ENCODE results near the gene HS3ST2.

HS3ST2 gene

GRCh38 chr16:22868593-22869224 is 54.7 kb downstream of the HS3ST2 start:
- ChIA-PET CTCF (no interaction called here), POLR2A (no interaction called here)
- H3K27ac ChIP-seq (ENCODE audit: extremely low read depth, low read depth, low read length), result no peak overlapping the region
- H3K36me3 ChIP-seq (ENCODE audit: control insufficient read depth in 2 of 2, insufficient read depth in 1 of 2, low read length in 2 of 2), result no peaks in the 10 kb centered on the region
- no peaks in the 10 kb centered on the region for H3K4me1 ChIP-seq (ENCODE audit: control insufficient read depth, insufficient read depth, low read length)
- H3K9me3 ChIP-seq (ENCODE audit: control insufficient read depth, insufficient read depth, low read depth, low read length), result no peaks in the 10 kb centered on the region
- TF ChIP-seq SCRT1 (tag by site-specific recombination; IDR thresholded peaks at IDR 0.05; ENCODE audit: borderline replicate concordance), result no peak
- TF ChIP-seq ZBTB26 (tag by site-specific recombination; optimal IDR thresholded peaks at IDR 0.05), result no peak
- TF ChIP-seq ZNF707 (tag by site-specific recombination; IDR thresholded peaks at IDR 0.05), result no peak
- no peak for TF ChIP-seq ZNF37A (tag by site-specific recombination; IDR thresholded peaks at IDR 0.05)
- TF ChIP-seq ZFP41 (tag by site-specific recombination; IDR thresholded peaks at IDR 0.05; ENCODE audit: borderline replicate concordance), result no peak
- no peak for TF ChIP-seq ZNF48 (tag by site-specific recombination; IDR thresholded peaks at IDR 0.05)
- no peak for TF ChIP-seq ZNF138 (tag by site-specific recombination; IDR thresholded peaks at IDR 0.05; ENCODE audit: borderline replicate concordance)
- TF ChIP-seq MZF1 (tag by site-specific recombination; IDR thresholded peaks at IDR 0.05; ENCODE audit: borderline replicate concordance), result no peak
- no peak for TF ChIP-seq ZNF23 (tag by site-specific recombination; IDR thresholded peaks at IDR 0.05; ENCODE audit: borderline replicate concordance)
- TF ChIP-seq GLIS1 (tag by site-specific recombination; IDR thresholded peaks at IDR 0.05), result no peak
- no peak for TF ChIP-seq ZNF544 (tag by site-specific recombination; IDR thresholded peaks at IDR 0.05)
- TF ChIP-seq HIC1 (tag by site-specific recombination; IDR thresholded peaks at IDR 0.05), result no peak
- TF ChIP-seq ZNF629 (tag by site-specific recombination; IDR thresholded peaks at IDR 0.05), result no peak
- TF ChIP-seq ZNF449 (tag by site-specific recombination; IDR thresholded peaks at IDR 0.05), result no peak
- no peak for TF ChIP-seq ZNF175 (tag by site-specific recombination; IDR thresholded peaks at IDR 0.05)
- TF ChIP-seq ZNF280C (tag by site-specific recombination; IDR thresholded peaks at IDR 0.05), result no peak
- no peak for TF ChIP-seq ZNF366 (tag by site-specific recombination; conservative IDR thresholded peaks at IDR 0.05)
- H3K4me3 ChIP-seq (ENCODE audit: low read depth, low read length), result no peak overlapping the region

- H3K27ac ChIP-seq (ENCODE audit: extremely low read depth, low read depth, low read length), result no peak overlapping the region
- no peak overlapping the region for H3K4me3 ChIP-seq (ENCODE audit: low read depth, low read length)
- H3K4me1 ChIP-seq (ENCODE audit: control insufficient read depth, insufficient read depth, low read length), result no peaks in the 10 kb centered on the region
- ChIA-PET CTCF (no interaction called here), POLR2A (no interaction called here)
- H3K9me3 ChIP-seq (ENCODE audit: control insufficient read depth, insufficient read depth, low read depth, low read length), result no peaks in the 10 kb centered on the region
- TF ChIP-seq ZNF274 (IDR thresholded peaks at IDR 0.05; ENCODE audit: low read length) (no peak), ZNF274 (tag by site-specific recombination; IDR thresholded peaks at IDR 0.05; ENCODE audit: borderline replicate concordance) (no peak), ZNF138 (tag by site-specific recombination; IDR thresholded peaks at IDR 0.05; ENCODE audit: borderline replicate concordance) (no peak), ZNF146 (tag by site-specific recombination; IDR thresholded peaks at IDR 0.05) (no peak), ZNF184 (tag by site-specific recombination; IDR thresholded peaks at IDR 0.05) (no peak), ZNF10 (tag by site-specific recombination; IDR thresholded peaks at IDR 0.05) (no peak), ZNF280C (tag by site-specific recombination; IDR thresholded peaks at IDR 0.05) (no peak)
- H3K36me3 ChIP-seq (ENCODE audit: control insufficient read depth in 2 of 2, insufficient read depth in 1 of 2, low read length in 2 of 2), result no peaks in the 10 kb centered on the region
Observed at GRCh38 chr16:22871861-22872260, 57.9 kb downstream of the HS3ST2 start.
